ENCODE measurements around the gene MACROD2.

MACROD2 gene

DNA sequence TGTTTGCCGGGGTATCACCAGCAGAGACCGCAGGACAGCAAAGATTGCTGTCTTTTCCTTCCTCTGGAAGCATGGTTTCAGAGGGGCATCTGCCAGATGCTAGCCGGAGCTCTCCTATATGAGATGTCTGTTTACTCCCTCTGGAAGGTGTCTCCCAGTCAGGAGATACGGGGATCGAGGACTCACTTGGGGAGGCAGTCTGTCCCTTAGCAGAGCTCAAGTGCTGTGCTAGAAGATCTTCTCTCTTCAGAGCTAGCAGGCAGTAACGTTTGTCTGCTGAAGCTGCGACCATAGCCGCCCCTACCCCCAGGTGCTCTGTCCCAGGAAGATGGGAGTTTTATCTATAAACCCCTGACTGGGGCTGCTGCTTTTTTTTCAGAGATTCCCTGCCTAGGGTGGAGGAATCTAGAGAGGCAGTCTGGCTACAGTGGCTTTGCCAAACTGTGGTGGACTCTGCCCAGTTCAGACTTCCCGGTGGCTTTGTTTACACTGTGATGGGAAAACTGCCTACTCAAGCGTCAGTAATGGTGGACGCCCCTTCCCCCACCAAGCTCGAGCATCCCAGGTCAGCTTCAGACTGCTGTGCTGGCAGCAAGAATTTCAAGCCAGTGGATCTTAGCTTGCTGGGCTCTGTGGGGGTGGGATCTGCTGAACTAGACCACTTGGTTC, 475.0 kb downstream of the MACROD2 start:
- Histone ChIP-seq H3F3A (ENCODE audit: insufficient read depth) (no peaks in the 10 kb centered on the region), H4K20me1 (ENCODE audit: low read depth, low read length) (no peaks in the 10 kb centered on the region), H2AFZ (ENCODE audit: low read depth, low read length, severe bottlenecking) (no peak overlapping the region), H3K4me2 (ENCODE audit: low read depth, low read length, poor library complexity, severe bottlenecking) (no peak overlapping the region), H3K27me3 (ENCODE audit: low read length) (no peaks in the 10 kb centered on the region), H3K36me3 (ENCODE audit: low read length) (no peaks in the 10 kb centered on the region), H3K79me2 (ENCODE audit: insufficient read depth, low read length) (no peaks in the 10 kb centered on the region), H3K9me3 (ENCODE audit: insufficient read depth, low read length) (no peaks in the 10 kb centered on the region), H3K9me2 (replicated peaks; ENCODE audit: insufficient read depth, low read length) (no peaks in the 10 kb centered on the region), H3K4me3 (ENCODE audit: insufficient read depth, low read length, poor library complexity, severe bottlenecking) (no peak overlapping the region), H3K27ac (ENCODE audit: low read depth, low read length) (no peak overlapping the region), H3K9ac (ENCODE audit: low read length) (no peak overlapping the region)
- TF ChIP-seq, protein P1, sequence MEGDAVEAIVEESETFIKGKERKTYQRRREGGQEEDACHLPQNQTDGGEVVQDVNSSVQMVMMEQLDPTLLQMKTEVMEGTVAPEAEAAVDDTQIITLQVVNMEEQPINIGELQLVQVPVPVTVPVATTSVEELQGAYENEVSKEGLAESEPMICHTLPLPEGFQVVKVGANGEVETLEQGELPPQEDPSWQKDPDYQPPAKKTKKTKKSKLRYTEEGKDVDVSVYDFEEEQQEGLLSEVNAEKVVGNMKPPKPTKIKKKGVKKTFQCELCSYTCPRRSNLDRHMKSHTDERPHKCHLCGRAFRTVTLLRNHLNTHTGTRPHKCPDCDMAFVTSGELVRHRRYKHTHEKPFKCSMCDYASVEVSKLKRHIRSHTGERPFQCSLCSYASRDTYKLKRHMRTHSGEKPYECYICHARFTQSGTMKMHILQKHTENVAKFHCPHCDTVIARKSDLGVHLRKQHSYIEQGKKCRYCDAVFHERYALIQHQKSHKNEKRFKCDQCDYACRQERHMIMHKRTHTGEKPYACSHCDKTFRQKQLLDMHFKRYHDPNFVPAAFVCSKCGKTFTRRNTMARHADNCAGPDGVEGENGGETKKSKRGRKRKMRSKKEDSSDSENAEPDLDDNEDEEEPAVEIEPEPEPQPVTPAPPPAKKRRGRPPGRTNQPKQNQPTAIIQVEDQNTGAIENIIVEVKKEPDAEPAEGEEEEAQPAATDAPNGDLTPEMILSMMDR (IDR thresholded peaks at IDR 0.05; ENCODE audit: insufficient read depth, low read length, poor library complexity, severe bottlenecking): no peak
- no peak for TF ChIP-seq EZH2phosphoT487 (conservative IDR thresholded peaks at IDR 0.05; ENCODE audit: low read length)

GRCh38 chr20:14470977-14471661, 475.8 kb downstream of the MACROD2 start:
- Histone ChIP-seq H2AFZ (ENCODE audit: low read depth, low read length, severe bottlenecking) (no peak overlapping the region), H3K9me3 (ENCODE audit: insufficient read depth, low read length) (no peaks in the 10 kb centered on the region), H3F3A (ENCODE audit: insufficient read depth) (no peaks in the 10 kb centered on the region), H3K27ac (ENCODE audit: low read depth, low read length) (no peak overlapping the region), H3K27me3 (ENCODE audit: low read length) (no peaks in the 10 kb centered on the region), H3K4me2 (ENCODE audit: low read depth, low read length, poor library complexity, severe bottlenecking) (no peak overlapping the region), H3K9me2 (replicated peaks; ENCODE audit: insufficient read depth, low read length) (no peaks in the 10 kb centered on the region), H4K20me1 (ENCODE audit: low read depth, low read length) (no peaks in the 10 kb centered on the region), H3K4me3 (ENCODE audit: insufficient read depth, low read length, poor library complexity, severe bottlenecking) (no peak overlapping the region), H3K9ac (ENCODE audit: low read length) (no peak overlapping the region), H3K36me3 (ENCODE audit: low read length) (no peaks in the 10 kb centered on the region), H3K79me2 (ENCODE audit: insufficient read depth, low read length) (no peaks in the 10 kb centered on the region)
- no peak for TF ChIP-seq EZH2phosphoT487 (conservative IDR thresholded peaks at IDR 0.05; ENCODE audit: low read length)
- TF ChIP-seq, protein P1 (IDR thresholded peaks at IDR 0.05; ENCODE audit: insufficient read depth, low read length, poor library complexity, severe bottlenecking): no peak

DNA sequence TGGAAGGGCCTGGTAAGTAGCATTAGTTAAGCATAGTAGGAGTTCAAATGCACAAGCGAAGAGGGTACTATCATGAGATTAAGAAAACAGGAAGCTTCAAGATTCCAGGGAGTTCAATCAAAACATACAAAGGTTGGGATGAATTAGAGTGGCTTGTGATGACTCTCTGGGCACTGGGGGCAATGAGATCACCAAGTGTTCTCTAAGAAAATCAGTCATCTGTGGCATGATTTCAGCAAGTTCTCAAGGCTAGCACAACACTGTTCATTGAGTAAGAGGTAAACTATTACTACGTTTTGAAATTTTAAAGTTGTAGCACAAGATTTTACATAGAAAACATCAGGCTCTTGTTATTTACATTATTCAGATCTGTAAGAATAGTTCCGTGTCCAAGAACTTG, 481.8 kb downstream of the MACROD2 start:
- H3K4me3 ChIP-seq (ENCODE audit: insufficient read depth, low read length, poor library complexity, severe bottlenecking): no peak overlapping the region
- no peak overlapping the region for H3K27ac ChIP-seq (ENCODE audit: low read depth, low read length)
- no peak overlapping the region for H3K4me2 ChIP-seq (ENCODE audit: low read depth, low read length, poor library complexity, severe bottlenecking)
- H4K20me1 ChIP-seq (ENCODE audit: low read depth, low read length): no peaks in the 10 kb centered on the region
- TF ChIP-seq EZH2phosphoT487 (conservative IDR thresholded peaks at IDR 0.05; ENCODE audit: low read length): no peak
- TF ChIP-seq, protein P1 (IDR thresholded peaks at IDR 0.05; ENCODE audit: insufficient read depth, low read length, poor library complexity, severe bottlenecking): no peak
- no peaks in the 10 kb centered on the region for H3K9me3 ChIP-seq (ENCODE audit: insufficient read depth, low read length)
- no peaks in the 10 kb centered on the region for H3K36me3 ChIP-seq (ENCODE audit: low read length)
- H2AFZ ChIP-seq (ENCODE audit: low read depth, low read length, severe bottlenecking): no peak overlapping the region
- no peaks in the 10 kb centered on the region for H3K79me2 ChIP-seq (ENCODE audit: insufficient read depth, low read length)
- no peaks in the 10 kb centered on the region for H3K9me2 ChIP-seq (replicated peaks; ENCODE audit: insufficient read depth, low read length)
- H3K9ac ChIP-seq (ENCODE audit: low read length): no peak overlapping the region
- no peaks in the 10 kb centered on the region for H3K27me3 ChIP-seq (ENCODE audit: low read length)
- no peaks in the 10 kb centered on the region for H3F3A ChIP-seq (ENCODE audit: insufficient read depth)
